SK-N-SH (cell line): Measurements from ENCODE around the gene STARD3NL. TPM values are rescaled to one million over a fixed set of nuclear protein-coding genes. Genes with fewer than 3 reads are reported as not detected.
A peak's percentile ranks its signal among the peaks of the same experiment; 100 is the strongest.

Experiments used
- CTCF ChIA-PET: fragments of 300-600, 350-600 bp; formaldehyde crosslinking; extraction: SDS; loops from one replicate; lab custom pipeline; 2021; lab: Yijun Ruan, JAX
- POLR2A ChIA-PET: fragments of 350-600 bp; sonication (Branson Sonifier 250); formaldehyde crosslinking; extraction: SDS; loops from one replicate; lab custom pipeline; 2020; ENCODE audit warnings: antibody characterized with exemption, inconsistent platforms; lab: Yijun Ruan, JAX
- DNase-seq: peaks from one replicate; pipeline ENCODE4 v3.0.0; 2012
- H2AFZ ChIP-seq: fragments of 200-600 bp; sonication (generic); 2 replicates; pipeline ENCODE4 v1.8.1; 2016; ENCODE audit warnings: antibody characterized with exemption, mild to moderate bottlenecking, low read depth
- H3F3A ChIP-seq: fragments of 200-600 bp; sonication (generic); replicated peaks from 2 replicates; pipeline ENCODE3; 2016; ENCODE audit warnings: antibody characterized with exemption, mild to moderate bottlenecking; ENCODE audit not compliant: insufficient read depth
- H3K27ac ChIP-seq, 2 experiments: fragments of 200-500 bp in 1 of 2; fragments of 200-600 bp in 1 of 2; sonication (Bioruptor generic) in 1 of 2; sonication (generic), shearing (Covaris generic) in 1 of 2; 2 replicates each; pipeline versions ENCODE4 v1.5.1 to v1.6.1; 2014 to 2016; ENCODE audit warnings: low read depth in 2 of 2, inconsistent platforms in 1 of 2, low read length in 1 of 2, mild to moderate bottlenecking in 1 of 2, mixed read lengths in 1 of 2
- H3K27me3 ChIP-seq: fragments of 200-600 bp; sonication (generic), shearing (Covaris generic); 2 replicates; pipeline ENCODE4 v1.6.1; 2016; ENCODE audit warnings: mixed run types; ENCODE audit not compliant: insufficient read depth
- H3K36me3 ChIP-seq, 2 experiments: fragments of 200-500 bp in 1 of 2; fragments of 200-600 bp in 1 of 2; sonication (Bioruptor generic) in 1 of 2; sonication (generic) in 1 of 2; replicated peaks in 1 of 2; 2 replicates each; pipeline versions ENCODE3 to v1.5.1; 2014 to 2016; ENCODE audit warnings: low read length in 1 of 2, mild to moderate bottlenecking in 1 of 2; ENCODE audit not compliant: insufficient read depth in 2 of 2, control insufficient read depth in 1 of 2
- H3K4me1 ChIP-seq, 2 experiments: fragments of 200-500 bp in 1 of 2; fragments of 200-600 bp in 1 of 2; sonication (Bioruptor generic) in 1 of 2; sonication (generic), shearing (Covaris generic) in 1 of 2; 2 replicates each; pipeline versions ENCODE4 v1.5.1 to v1.6.1; 2014 to 2016; ENCODE audit warnings: low read depth in 1 of 2, low read length in 1 of 2, mixed run types in 1 of 2; ENCODE audit not compliant: insufficient read depth in 2 of 2, control insufficient read depth in 1 of 2
- H3K4me2 ChIP-seq: fragments of 200-600 bp; sonication (generic), shearing (Covaris generic); 2 replicates; pipeline ENCODE4 v1.6.1; 2017; ENCODE audit warnings: mixed run types
- H3K4me3 ChIP-seq, 2 experiments: fragments of 200-500 bp in 1 of 2; fragments of 200-600 bp in 1 of 2; sonication (Bioruptor generic) in 1 of 2; sonication (generic), shearing (Covaris generic) in 1 of 2; 2 replicates each; pipeline versions ENCODE4 v1.5.1 to v1.8.1; 2014 to 2016; ENCODE audit warnings: low read depth in 2 of 2, inconsistent platforms in 1 of 2, low read length in 1 of 2, mild to moderate bottlenecking in 1 of 2, mixed read lengths in 1 of 2, moderate library complexity in 1 of 2
- H3K79me2 ChIP-seq: fragments of 200-600 bp; sonication (generic); 2 replicates; pipeline ENCODE4 v1.8.1; 2017; ENCODE audit warnings: mild to moderate bottlenecking; ENCODE audit not compliant: insufficient read depth
- H3K9ac ChIP-seq: fragments of 200-600 bp; sonication (generic); 2 replicates; pipeline ENCODE4 v1.6.1; 2017; ENCODE audit warnings: mixed run types
- H3K9me2 ChIP-seq: fragments of 200-600 bp; sonication (generic); 2 replicates; pipeline ENCODE4 v1.6.1; 2017; ENCODE audit warnings: mixed run types
- H3K9me3 ChIP-seq: fragments of 200-600 bp; sonication (generic); 2 replicates; pipeline ENCODE4 v1.6.1; 2017; ENCODE audit warnings: mixed run types, mild to moderate bottlenecking, moderate library complexity
- H4K20me1 ChIP-seq: fragments of 200-600 bp; sonication (generic); 2 replicates; pipeline ENCODE4 v1.6.1; 2017; ENCODE audit warnings: mild to moderate bottlenecking, mixed run types; ENCODE audit not compliant: insufficient read depth
- CHD2 ChIP-seq: fragments of 150-350 bp; IDR thresholded peaks from 2 replicates; pipeline ENCODE4 v1.6.1; 2018; ENCODE audit warnings: low read length; ENCODE audit not compliant: partially characterized antibody
- EP300 ChIP-seq, 2 experiments: IDR thresholded peaks; 2 replicates each; pipeline versions ENCODE4 v1.4.0 to v1.6.1; 2012; ENCODE audit warnings: borderline replicate concordance in 1 of 2, low read depth in 1 of 2, low read length in 1 of 2
- FOSL2 ChIP-seq: IDR thresholded peaks from 2 replicates; pipeline ENCODE4 v1.4.0; 2012; ENCODE audit warnings: low read depth, mild to moderate bottlenecking, moderate library complexity, borderline replicate concordance
- FOXJ3 ChIP-seq: sonication (generic); formaldehyde crosslinking; IDR thresholded peaks from 2 replicates; pipeline ENCODE4 v1.5.1; 2020; ENCODE audit warnings: mild to moderate bottlenecking, missing genetic modification reagents
- GATA2 ChIP-seq: sonication (generic); formaldehyde crosslinking; IDR thresholded peaks from 2 replicates; pipeline ENCODE4 v1.5.0; 2020; ENCODE audit warnings: mild to moderate bottlenecking, missing genetic modification reagents
- JUND ChIP-seq: IDR thresholded peaks from 2 replicates; pipeline ENCODE4 v1.4.0; 2012
- MEF2A ChIP-seq: IDR thresholded peaks from 2 replicates; pipeline ENCODE4 v1.4.0; 2012; ENCODE audit warnings: low read depth, borderline replicate concordance
- MXI1 ChIP-seq: IDR thresholded peaks from 2 replicates; pipeline ENCODE4 v1.6.1; 2012; ENCODE audit warnings: mild to moderate bottlenecking, low read depth, low read length, improper control_type of control experiment
- NFIC ChIP-seq: IDR thresholded peaks from 2 replicates; pipeline ENCODE4 v1.4.0; 2012; ENCODE audit warnings: borderline replicate concordance
- NRF1 ChIP-seq: IDR thresholded peaks from 2 replicates; pipeline ENCODE4 v1.6.1; 2012; ENCODE audit warnings: low read depth, mild to moderate bottlenecking, low read length
- POLR2AphosphoS5 ChIP-seq: IDR thresholded peaks from 2 replicates; pipeline ENCODE4 v1.6.1; 2012; ENCODE audit warnings: low read depth, low read length
- RAD21 ChIP-seq: IDR thresholded peaks from 2 replicates; pipeline ENCODE4 v1.6.1; 2012; ENCODE audit warnings: mild to moderate bottlenecking, low read length
- RCOR1 ChIP-seq: fragments of 150-350 bp; IDR thresholded peaks from 2 replicates; pipeline ENCODE4 v1.6.1; 2017; ENCODE audit warnings: antibody characterized with exemption, low read length
- RFX5 ChIP-seq: IDR thresholded peaks from 2 replicates; pipeline ENCODE4 v1.6.1; 2012; ENCODE audit warnings: mild to moderate bottlenecking, improper control_type of control experiment, low read length
- RXRA ChIP-seq: IDR thresholded peaks from 2 replicates; pipeline ENCODE4 v1.4.0; 2012; ENCODE audit warnings: low read depth, mild to moderate bottlenecking, borderline replicate concordance
- SIN3A ChIP-seq: IDR thresholded peaks from 2 replicates; pipeline ENCODE4 v1.6.1; 2012; ENCODE audit warnings: low read depth, mild to moderate bottlenecking, low read length, moderate library complexity, borderline replicate concordance
- TAF1 ChIP-seq: IDR thresholded peaks from 2 replicates; pipeline ENCODE4 v1.6.1; 2012; ENCODE audit warnings: low read depth, mild to moderate bottlenecking, low read length, moderate library complexity, borderline replicate concordance
- TCF12 ChIP-seq: IDR thresholded peaks from 2 replicates; pipeline ENCODE4 v1.4.0; 2012
- TEAD4 ChIP-seq: IDR thresholded peaks from 2 replicates; pipeline ENCODE4 v1.4.0; 2012; ENCODE audit warnings: mild to moderate bottlenecking, borderline replicate concordance; ENCODE audit not compliant: insufficient read depth
- YY1 ChIP-seq: IDR thresholded peaks from 2 replicates; pipeline ENCODE4 v1.4.0; 2012; ENCODE audit warnings: low read depth, mild to moderate bottlenecking
- WGBS: methylation state at CpG from one replicate; pipeline ENCODE4 v1.1.6; 2017; ENCODE audit warnings: low lambda C conversion rate; 5-methylcytosine and 5-hydroxymethylcytosine counted together
- polyA plus RNA-seq, 3 experiments: library from polyadenylated mRNA; depleted of rRNA; stranded (reverse); fragments of >200 nt; gene quantifications; 2 replicates each; pipeline ENCODE4 v1.2.3, GENCODE V29; 2012
- TF ChIP-seq, protein P1 (sequence below): fragments of 200-600 bp; sonication (generic); IDR thresholded peaks from 2 replicates; pipeline ENCODE4 v1.6.1; 2017; ENCODE audit warnings: antibody characterized with exemption, mild to moderate bottlenecking, moderate library complexity
- TF ChIP-seq, protein P2 (sequence below): IDR thresholded peaks from 2 replicates; pipeline ENCODE4 v1.4.0; 2012; ENCODE audit warnings: low read depth
- TF ChIP-seq, protein P3 (sequence below): IDR thresholded peaks from 2 replicates; pipeline ENCODE4 v1.4.0; 2012; ENCODE audit warnings: low read depth, borderline replicate concordance
- TF ChIP-seq, protein P4 (sequence below): fragments of 150-350 bp; IDR thresholded peaks from 2 replicates; pipeline ENCODE4 v1.6.1; 2016; ENCODE audit warnings: mild to moderate bottlenecking, low read depth, low read length
- TF ChIP-seq, protein P5 (sequence below): IDR thresholded peaks from 2 replicates; pipeline ENCODE4; 2012

Gene STARD3NL, protein sequence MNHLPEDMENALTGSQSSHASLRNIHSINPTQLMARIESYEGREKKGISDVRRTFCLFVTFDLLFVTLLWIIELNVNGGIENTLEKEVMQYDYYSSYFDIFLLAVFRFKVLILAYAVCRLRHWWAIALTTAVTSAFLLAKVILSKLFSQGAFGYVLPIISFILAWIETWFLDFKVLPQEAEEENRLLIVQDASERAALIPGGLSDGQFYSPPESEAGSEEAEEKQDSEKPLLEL
- polyA plus RNA-seq (2012; rRNA removed) = 46.3 and 63.1 TPM in 2 replicates
- polyA plus RNA-seq (2012; cell fraction: cytosol; rRNA removed) = 77.1 and 82.2 TPM in 2 replicates
- 11.7 and 22.2 TPM in 2 replicates for polyA plus RNA-seq (2012; cell fraction: nucleus; rRNA removed)

DNA sequence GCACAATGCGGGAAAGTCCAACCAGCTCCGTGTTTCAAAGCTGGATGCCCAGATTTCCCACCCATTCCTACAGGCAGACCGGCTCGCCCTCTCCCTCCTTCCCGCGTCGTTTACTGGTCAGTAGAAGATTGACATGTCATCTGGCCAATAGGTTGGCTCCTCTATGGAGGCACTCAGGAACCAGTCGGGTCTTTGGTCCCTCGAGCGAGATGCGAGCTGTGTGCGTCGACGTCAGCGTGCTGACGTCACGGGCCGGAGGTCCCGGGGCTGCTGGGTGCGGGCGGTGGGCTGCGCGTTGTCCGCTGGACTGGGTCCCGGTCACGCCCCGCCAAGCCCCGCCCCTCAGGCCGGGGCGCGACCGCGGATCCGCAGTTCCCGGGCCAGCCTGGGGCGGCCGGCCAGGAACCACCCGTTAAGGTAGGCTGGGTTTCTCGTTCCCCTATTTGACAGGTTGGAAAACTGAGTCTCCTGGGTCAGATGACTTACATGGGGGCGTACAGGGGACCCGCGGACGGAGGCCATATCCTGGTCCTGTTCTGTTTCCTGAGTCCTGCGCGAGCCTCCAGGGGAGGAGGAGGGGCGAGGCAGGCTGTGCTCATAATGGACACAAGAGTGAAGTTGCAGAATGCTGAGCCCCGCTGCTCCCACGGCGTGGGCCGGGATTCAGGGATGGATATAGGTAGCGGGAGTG is at the start of gene STARD3NL:
Gene STARD3NL (plus strand): TSS at position 242 of the 691 bp plus-strand sequence. CDS start 29,260 bp downstream, outside the sequence.
- H3K9ac ChIP-seq = peak within 1 kb of the TSS; percentile 81
- H3K9me3 ChIP-seq = no peaks in the 10 kb centered on the region
- WGBS = 1% methylated on average over 28 of the region's 51 CpGs
- H3K27me3 ChIP-seq = no peaks in the 10 kb centered on the region
- peaks cover 8 to 21% of the 10 kb centered on the region in 2 experiments; a peak in 2 of 4 replicates for H3K4me1 ChIP-seq
- peaks cover 10% of the 10 kb centered on the region; the same call in 1 of the 2 replicates for H4K20me1 ChIP-seq
- peak within 1 kb of the TSS; percentile 91 to 93 for H3K4me3 ChIP-seq
- H3K9me2 ChIP-seq = no peaks in the 10 kb centered on the region
- H2AFZ ChIP-seq = peak within 1 kb of the TSS; percentile 98
- DNase-seq = peak; percentile 99
- ChIA-PET POLR2A (interaction anchor here (0.6 to 1.4 kb wide), 5 partner anchors 11 to 261 kb away, joined by 3 to 6 read pairs (median 4); no protein-coding TSS in a partner anchor), CTCF (interaction anchor here (0.7 to 2.0 kb wide), 9 partner anchors 9 to 276 kb away, joined by 3 to 15 read pairs (median 4); partner anchors contain the start of gene SFRP4)
- H3K79me2 ChIP-seq = peaks cover 50% of the 10 kb centered on the region
- peak within 1 kb of the TSS; percentile 78 to 98 for H3K27ac ChIP-seq
- H3K4me2 ChIP-seq = peak within 1 kb of the TSS; percentile 80
- H3K36me3 ChIP-seq = peaks cover 6 to 14% of the 10 kb centered on the region in 2 experiments
- H3F3A ChIP-seq = peaks cover 5% of the 10 kb centered on the region
- TF ChIP-seq, protein P1, sequence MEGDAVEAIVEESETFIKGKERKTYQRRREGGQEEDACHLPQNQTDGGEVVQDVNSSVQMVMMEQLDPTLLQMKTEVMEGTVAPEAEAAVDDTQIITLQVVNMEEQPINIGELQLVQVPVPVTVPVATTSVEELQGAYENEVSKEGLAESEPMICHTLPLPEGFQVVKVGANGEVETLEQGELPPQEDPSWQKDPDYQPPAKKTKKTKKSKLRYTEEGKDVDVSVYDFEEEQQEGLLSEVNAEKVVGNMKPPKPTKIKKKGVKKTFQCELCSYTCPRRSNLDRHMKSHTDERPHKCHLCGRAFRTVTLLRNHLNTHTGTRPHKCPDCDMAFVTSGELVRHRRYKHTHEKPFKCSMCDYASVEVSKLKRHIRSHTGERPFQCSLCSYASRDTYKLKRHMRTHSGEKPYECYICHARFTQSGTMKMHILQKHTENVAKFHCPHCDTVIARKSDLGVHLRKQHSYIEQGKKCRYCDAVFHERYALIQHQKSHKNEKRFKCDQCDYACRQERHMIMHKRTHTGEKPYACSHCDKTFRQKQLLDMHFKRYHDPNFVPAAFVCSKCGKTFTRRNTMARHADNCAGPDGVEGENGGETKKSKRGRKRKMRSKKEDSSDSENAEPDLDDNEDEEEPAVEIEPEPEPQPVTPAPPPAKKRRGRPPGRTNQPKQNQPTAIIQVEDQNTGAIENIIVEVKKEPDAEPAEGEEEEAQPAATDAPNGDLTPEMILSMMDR = no peak; the same call in 1 of the 2 replicates
- 0 out of 4 replicates have a peak, but pooled peaks of 1 of the 2 experiments have one; percentile 15 for TF ChIP-seq EP300 (IDR thresholded peaks at IDR 0.05; ENCODE audit: borderline replicate concordance in 1 of 2, low read depth in 1 of 2, low read length in 1 of 2)
- no peak for TF ChIP-seq MEF2A
- no peak for TF ChIP-seq JUND
- TF ChIP-seq RCOR1 = peak; percentile 48; the same call in 1 of the 2 replicates
- TF ChIP-seq MXI1 = peak; percentile 81
- TF ChIP-seq YY1 = no peak; the same call in 1 of the 2 replicates
- TF ChIP-seq TCF12 = no peak; the same call in 1 of the 2 replicates
- peak; percentile 87 for TF ChIP-seq CHD2
- TF ChIP-seq, protein P2, sequence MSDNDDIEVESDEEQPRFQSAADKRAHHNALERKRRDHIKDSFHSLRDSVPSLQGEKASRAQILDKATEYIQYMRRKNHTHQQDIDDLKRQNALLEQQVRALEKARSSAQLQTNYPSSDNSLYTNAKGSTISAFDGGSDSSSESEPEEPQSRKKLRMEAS = peak; percentile 76
- TF ChIP-seq GATA2 (CRISPR knock-in tag) = no peak
- TF ChIP-seq RAD21 = no peak
- TF ChIP-seq, protein P3, sequence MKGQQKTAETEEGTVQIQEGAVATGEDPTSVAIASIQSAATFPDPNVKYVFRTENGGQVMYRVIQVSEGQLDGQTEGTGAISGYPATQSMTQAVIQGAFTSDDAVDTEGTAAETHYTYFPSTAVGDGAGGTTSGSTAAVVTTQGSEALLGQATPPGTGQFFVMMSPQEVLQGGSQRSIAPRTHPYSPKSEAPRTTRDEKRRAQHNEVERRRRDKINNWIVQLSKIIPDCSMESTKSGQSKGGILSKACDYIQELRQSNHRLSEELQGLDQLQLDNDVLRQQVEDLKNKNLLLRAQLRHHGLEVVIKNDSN = peak; percentile 41; the same call in 1 of the 2 replicates
- no peak for TF ChIP-seq TEAD4
- TF ChIP-seq RFX5 = peak; percentile 69
- TF ChIP-seq SIN3A = peak; percentile 71; the same call in 1 of the 2 replicates
- TF ChIP-seq RXRA = no peak
- peak; percentile 60; the same call in 1 of the 2 replicates for TF ChIP-seq NFIC
- TF ChIP-seq, protein P4, sequence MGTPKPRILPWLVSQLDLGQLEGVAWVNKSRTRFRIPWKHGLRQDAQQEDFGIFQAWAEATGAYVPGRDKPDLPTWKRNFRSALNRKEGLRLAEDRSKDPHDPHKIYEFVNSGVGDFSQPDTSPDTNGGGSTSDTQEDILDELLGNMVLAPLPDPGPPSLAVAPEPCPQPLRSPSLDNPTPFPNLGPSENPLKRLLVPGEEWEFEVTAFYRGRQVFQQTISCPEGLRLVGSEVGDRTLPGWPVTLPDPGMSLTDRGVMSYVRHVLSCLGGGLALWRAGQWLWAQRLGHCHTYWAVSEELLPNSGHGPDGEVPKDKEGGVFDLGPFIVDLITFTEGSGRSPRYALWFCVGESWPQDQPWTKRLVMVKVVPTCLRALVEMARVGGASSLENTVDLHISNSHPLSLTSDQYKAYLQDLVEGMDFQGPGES = peak; percentile 89
- TF ChIP-seq NRF1 = peak; percentile 30
- no peak for TF ChIP-seq FOSL2
- TF ChIP-seq POLR2AphosphoS5 = peak; percentile 91
- TF ChIP-seq FOXJ3 (CRISPR knock-in tag) = no peak
- TF ChIP-seq, protein P5, sequence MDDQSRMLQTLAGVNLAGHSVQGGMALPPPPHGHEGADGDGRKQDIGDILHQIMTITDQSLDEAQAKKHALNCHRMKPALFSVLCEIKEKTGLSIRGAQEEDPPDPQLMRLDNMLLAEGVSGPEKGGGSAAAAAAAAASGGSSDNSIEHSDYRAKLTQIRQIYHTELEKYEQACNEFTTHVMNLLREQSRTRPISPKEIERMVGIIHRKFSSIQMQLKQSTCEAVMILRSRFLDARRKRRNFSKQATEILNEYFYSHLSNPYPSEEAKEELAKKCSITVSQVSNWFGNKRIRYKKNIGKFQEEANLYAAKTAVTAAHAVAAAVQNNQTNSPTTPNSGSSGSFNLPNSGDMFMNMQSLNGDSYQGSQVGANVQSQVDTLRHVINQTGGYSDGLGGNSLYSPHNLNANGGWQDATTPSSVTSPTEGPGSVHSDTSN = peak; percentile 100
- peak; percentile 80; the same call in 1 of the 2 replicates for TF ChIP-seq TAF1
